ENCODE data around the gene LRRC66. TPM values are rescaled to one million over a fixed set of nuclear protein-coding genes. Genes with fewer than 3 reads are reported as not detected.

The LRRC66 gene
- total and polyA plus RNA-seq, 2 of the 13 experiments (the other 11 are each of a cell fraction or from before 2014, with no cell fraction given) = not detected

DNA sequence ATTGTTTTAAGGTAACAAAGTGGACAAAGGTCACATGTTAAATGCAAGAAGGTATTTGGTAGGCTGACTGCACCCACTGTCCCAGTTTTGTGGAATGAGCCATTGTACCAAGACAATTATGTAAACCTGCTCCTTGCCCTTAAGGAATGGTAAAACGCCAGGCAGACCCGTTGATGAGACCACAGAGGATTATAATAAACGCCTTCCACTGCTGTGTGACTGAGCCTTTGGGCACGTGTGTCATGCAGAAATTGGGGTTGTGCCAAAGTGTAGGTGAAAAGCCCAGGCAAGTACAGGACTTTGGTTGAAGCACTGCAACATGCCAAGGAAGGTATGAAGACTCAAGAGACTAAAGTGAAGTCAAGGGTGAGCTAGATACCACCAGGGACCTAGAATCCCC lies 59.7 kb downstream of the LRRC66 start:
- no peak for DNase-seq (ENCODE audit: low spot score)
- Histone ChIP-seq H3K4me1 (ENCODE audit: insufficient read depth, low read length) (peaks cover 8% of the 10 kb centered on the region; the same call in 1 of the 2 replicates), H2AFZ (ENCODE audit: low read length) (no peak overlapping the region), H3K36me3 (replicated peaks in 1 of 2; ENCODE audit: control insufficient read depth in 1 of 2, insufficient read depth in 2 of 2, low read length in 2 of 2) (no peaks in the 10 kb centered on the region), H3K9ac (ENCODE audit: insufficient read depth, low read depth, low read length) (no peak overlapping the region), H3K27ac (ENCODE audit: extremely low read length, insufficient read depth, low read length) (no peak overlapping the region), H3K9me3 (ENCODE audit: low read length) (no peaks in the 10 kb centered on the region), H3K79me2 (ENCODE audit: insufficient read depth, low read length) (no peaks in the 10 kb centered on the region), H3K4me3 (replicated peaks in 1 of 3; ENCODE audit: insufficient read depth in 1 of 3, low read depth in 2 of 3, low read length in 3 of 3) (no peak overlapping the region), H3K27me3 (ENCODE audit: control insufficient read depth in 1 of 2, insufficient read depth in 2 of 2, low read length in 2 of 2) (no peaks in the 10 kb centered on the region; a peak in 1 of 5 replicates), H4K20me1 (ENCODE audit: insufficient read depth, low read length) (no peaks in the 10 kb centered on the region), H3K4me2 (ENCODE audit: low read depth, low read length) (no peak overlapping the region)
- POLR2A ChIA-PET = no interaction called here
- no peak for ATAC-seq
- 0% methylated on average over 3 of the region's 4 CpGs for WGBS (ENCODE audit: low lambda C conversion rate)
- no TSS peak for BruUV-seq (replicated peaks)
- CTCF ChIA-PET (ENCODE audit: low intra/inter-chr PET ratio, low total read pairs) = no interaction called here
- in situ Hi-C loops (cut with HindIII; ENCODE audit: extremely low pct_ligation_motif_present, low pct_unique_long_range_greater_than_20kb) = no loop called here
- FAIRE-seq = no peak
- no peak for TF ChIP-seq RXRA (CRISPR knock-in tag; IDR thresholded peaks at IDR 0.05)
- no peak for TF ChIP-seq GABPB1 (CRISPR knock-in tag; IDR thresholded peaks at IDR 0.05)
- TF ChIP-seq, protein P1, sequence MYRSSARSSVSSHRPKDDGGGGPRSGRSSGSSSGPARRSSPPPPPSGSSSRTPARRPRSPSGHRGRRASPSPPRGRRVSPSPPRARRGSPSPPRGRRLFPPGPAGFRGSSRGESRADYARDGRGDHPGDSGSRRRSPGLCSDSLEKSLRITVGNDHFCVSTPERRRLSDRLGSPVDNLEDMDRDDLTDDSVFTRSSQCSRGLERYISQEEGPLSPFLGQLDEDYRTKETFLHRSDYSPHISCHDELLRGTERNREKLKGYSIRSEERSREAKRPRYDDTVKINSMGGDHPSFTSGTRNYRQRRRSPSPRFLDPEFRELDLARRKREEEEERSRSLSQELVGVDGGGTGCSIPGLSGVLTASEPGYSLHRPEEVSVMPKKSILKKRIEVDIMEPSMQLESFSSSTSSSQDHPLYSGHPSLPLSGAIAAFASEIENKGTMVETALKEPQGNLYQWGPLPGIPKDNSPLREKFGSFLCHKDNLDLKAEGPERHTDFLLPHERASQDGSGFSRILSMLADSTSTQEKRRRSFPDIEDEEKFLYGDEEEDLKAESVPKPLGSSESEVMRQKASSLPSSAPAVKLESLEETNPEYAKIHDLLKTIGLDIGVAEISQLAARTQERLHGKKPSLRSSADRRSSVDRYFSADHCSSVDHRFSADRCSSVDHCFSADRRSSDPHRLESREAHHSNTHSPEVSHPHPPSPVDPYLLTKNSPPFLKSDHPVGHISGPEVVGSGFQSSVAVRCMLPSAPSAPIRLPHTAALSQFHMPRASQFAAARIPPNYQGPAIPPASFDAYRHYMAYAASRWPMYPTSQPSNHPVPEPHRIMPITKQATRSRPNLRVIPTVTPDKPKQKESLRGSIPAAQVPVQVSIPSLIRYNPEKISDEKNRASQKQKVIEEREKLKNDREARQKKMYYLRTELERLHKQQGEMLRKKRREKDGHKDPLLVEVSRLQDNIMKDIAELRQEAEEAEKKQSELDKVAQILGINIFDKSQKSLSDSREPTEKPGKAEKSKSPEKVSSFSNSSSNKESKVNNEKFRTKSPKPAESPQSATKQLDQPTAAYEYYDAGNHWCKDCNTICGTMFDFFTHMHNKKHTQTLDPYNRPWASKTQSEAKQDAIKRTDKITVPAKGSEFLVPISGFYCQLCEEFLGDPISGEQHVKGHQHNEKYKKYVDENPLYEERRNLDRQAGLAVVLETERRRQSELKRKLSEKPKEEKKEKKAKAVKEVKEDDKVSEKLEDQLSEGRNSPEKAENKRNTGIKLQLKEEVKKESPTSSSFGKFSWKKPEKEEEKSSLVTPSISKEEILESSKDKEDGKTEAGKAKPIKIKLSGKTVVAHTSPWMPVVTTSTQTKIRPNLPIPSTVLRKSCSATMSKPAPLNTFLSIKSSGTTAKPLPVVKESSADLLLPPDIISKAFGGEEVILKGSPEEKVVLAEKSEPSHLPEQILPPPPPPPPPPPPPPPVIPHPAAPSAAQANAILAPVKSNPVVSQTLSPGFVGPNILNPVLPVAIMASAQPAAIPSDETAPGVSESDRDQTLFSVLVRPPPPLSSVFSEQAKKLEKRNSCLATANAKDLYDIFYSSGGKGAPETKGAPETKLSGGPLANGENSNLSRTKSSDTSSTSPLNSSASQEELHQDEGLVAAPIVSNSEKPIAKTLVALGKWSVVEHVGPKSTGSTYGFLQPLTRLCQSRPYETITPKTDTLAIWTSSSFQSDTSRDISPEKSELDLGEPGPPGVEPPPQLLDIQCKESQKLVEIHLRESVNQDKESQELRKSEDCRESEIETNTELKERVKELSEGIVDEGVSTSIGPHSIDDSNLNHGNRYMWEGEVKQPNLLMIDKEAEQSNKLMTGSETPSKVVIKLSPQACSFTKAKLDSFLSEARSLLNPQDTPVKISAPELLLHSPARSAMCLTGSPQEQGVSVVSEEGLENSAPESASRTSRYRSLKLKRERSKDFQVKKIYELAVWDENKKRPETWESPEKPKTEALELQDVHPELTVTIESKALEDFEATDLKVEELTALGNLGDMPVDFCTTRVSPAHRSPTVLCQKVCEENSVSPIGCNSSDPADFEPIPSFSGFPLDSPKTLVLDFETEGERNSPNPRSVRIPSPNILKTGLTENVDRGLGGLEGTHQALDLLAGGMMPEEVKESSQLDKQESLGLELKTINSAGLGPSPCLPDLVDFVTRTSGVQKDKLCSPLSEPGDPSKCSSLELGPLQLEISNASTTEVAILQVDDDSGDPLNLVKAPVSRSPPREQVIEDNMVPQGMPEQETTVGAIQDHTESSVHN (CRISPR knock-in tag; IDR thresholded peaks at IDR 0.05) = no peak
- TF ChIP-seq ASH2L (IDR thresholded peaks at IDR 0.05; ENCODE audit: insufficient read length, low read depth, low read length) = no peak
- no peak for TF ChIP-seq KAT8 (CRISPR knock-in tag; IDR thresholded peaks at IDR 0.05)
- TF ChIP-seq YY1 (IDR thresholded peaks at IDR 0.05; ENCODE audit: insufficient read depth, insufficient replicate concordance, low read depth, low read length) = no peak
- no peak for TF ChIP-seq ZNF101 (CRISPR knock-in tag; IDR thresholded peaks at IDR 0.05; ENCODE audit: borderline replicate concordance, low read depth)
- intact Hi-C loops (cut with micrococcal nuclease; ENCODE audit: unreplicated experiment) = no loop called here

All from HepG2 (cell line).